GM12878 (cell line): Measurements from ENCODE around the gene EPHB1. TPM values are rescaled to one million over a fixed set of nuclear protein-coding genes. Genes with fewer than 3 reads are reported as not detected.

ENCODE experiments used
- ATAC-seq: fragments of 200-7000 bp; cut with Tn5 transposase; 3 replicates; pipeline ENCODE4 v1.9.1; 2020; ENCODE audit warnings: mild to moderate bottlenecking, moderate library complexity
- BruUV-seq: library from RNA; stranded (reverse); fragments of 400-500 nt; replicated peaks from 2 replicates; lab custom pipeline; 2021; lab: Mats Ljungman, UMichigan
- CTCF ChIA-PET: fragments of 300-600 bp; sonication (Branson Sonifier 250); formaldehyde crosslinking; extraction: SDS; loops from one replicate; lab custom pipeline; 2021; ENCODE audit warnings: inconsistent platforms; lab: Yijun Ruan, JAX
- POLR2A ChIA-PET: fragments of 350-600 bp; formaldehyde crosslinking; extraction: SDS; loops from one replicate; lab custom pipeline; 2021; ENCODE audit warnings: inconsistent platforms; lab: Charles Lee
- RAD21 ChIA-PET: fragments of 300-600 bp; sonication (Branson Sonifier 250); formaldehyde crosslinking; loops from one replicate; lab custom pipeline; 2023; ENCODE audit warnings: antibody characterized with exemption; ENCODE audit not compliant: unreplicated experiment; lab: Charles Lee
- SMC1A ChIA-PET: fragments of 300-600 bp; sonication (Branson Sonifier 250); formaldehyde crosslinking; loops from one replicate; lab custom pipeline; 2023; ENCODE audit not compliant: unreplicated experiment, uncharacterized antibody; lab: Charles Lee
- DNase-seq: peaks from one replicate; pipeline ENCODE4 v3.0.0-alpha.2; 2011; ENCODE audit warnings: low read depth, low spot score
- FAIRE-seq: peaks from 3 replicates; lab custom pipeline; 2011; peaks lifted over from hg19 to GRCh38; lab: Jason Lieb, UNC
- H2AFZ ChIP-seq: 2 replicates; pipeline ENCODE4 v1.6.0; 2011; ENCODE audit warnings: low read depth, low read length, control low read depth; ENCODE audit not compliant: control insufficient read depth
- H3K27ac ChIP-seq: 2 replicates; pipeline ENCODE4 v1.5.1; 2011; ENCODE audit warnings: control low read depth; ENCODE audit not compliant: control insufficient read depth, insufficient read depth
- H3K27me3 ChIP-seq, 2 experiments: replicated peaks in 1 of 2; 2 replicates each; pipeline versions ENCODE4 v1.6.0 to v1.6.1; 2011; ENCODE audit warnings: low read length in 1 of 2; ENCODE audit not compliant: control insufficient read depth in 2 of 2, insufficient read depth in 2 of 2
- H3K36me3 ChIP-seq, 2 experiments: 2 replicates each; pipeline ENCODE4 v1.5.1; 2011; ENCODE audit warnings: low read length in 1 of 2; ENCODE audit not compliant: control insufficient read depth in 2 of 2, insufficient read depth in 2 of 2
- H3K4me1 ChIP-seq: 2 replicates; pipeline ENCODE4 v1.6.1; 2011; ENCODE audit warnings: mild to moderate bottlenecking, low read length, moderate library complexity, mixed read lengths; ENCODE audit not compliant: control insufficient read depth, insufficient read depth
- H3K4me2 ChIP-seq: 2 replicates; pipeline ENCODE4 v1.6.0; 2011; ENCODE audit warnings: control low read depth; ENCODE audit not compliant: control insufficient read depth, insufficient read depth
- H3K4me3 ChIP-seq: fragments of 200-600 bp; sonication (generic); 2 replicates; pipeline ENCODE4 v1.5.1; 2016
- H3K79me2 ChIP-seq: 2 replicates; pipeline ENCODE4 v1.6.0; 2011; ENCODE audit warnings: low read length; ENCODE audit not compliant: control insufficient read depth, insufficient read depth
- H3K9ac ChIP-seq: 2 replicates; pipeline ENCODE4 v1.8.0; 2011; ENCODE audit warnings: low read length, control low read depth, mixed read lengths; ENCODE audit not compliant: control insufficient read depth, insufficient read depth
- H3K9me3 ChIP-seq: replicated peaks from 3 replicates; pipeline ENCODE4 v1.5.1; 2011; ENCODE audit warnings: mild to moderate bottlenecking, low read length; ENCODE audit not compliant: control insufficient read depth, insufficient read depth
- H4K20me1 ChIP-seq: 2 replicates; pipeline ENCODE4 v1.6.0; 2011; ENCODE audit not compliant: control insufficient read depth, insufficient read depth
- ASH2L ChIP-seq: fragments of 300-600, 200-600 bp; sonication (generic); IDR thresholded peaks from 2 replicates; pipeline ENCODE4 v1.6.1; 2017; ENCODE audit warnings: low read depth, mild to moderate bottlenecking, borderline replicate concordance
- BHLHE40 ChIP-seq, 2 experiments: fragments of 450-650 bp in 1 of 2; IDR thresholded peaks; 2 replicates each; pipeline ENCODE4 v1.6.1; 2011 to 2017; ENCODE audit warnings: low read depth in 2 of 2, borderline replicate concordance in 1 of 2, improper control_type of control experiment in 1 of 2, low read length in 1 of 2, mild to moderate bottlenecking in 1 of 2
- BRCA1 ChIP-seq: IDR thresholded peaks from 2 replicates; pipeline ENCODE4 v1.6.1; 2011; ENCODE audit warnings: low read depth, low read length, improper control_type of control experiment
- CHD2 ChIP-seq: IDR thresholded peaks from 2 replicates; pipeline ENCODE4 v1.6.1; 2011; ENCODE audit warnings: low read depth, low read length, improper control_type of control experiment, borderline replicate concordance
- CHD4 ChIP-seq: fragments of 200-600 bp; sonication (generic); IDR thresholded peaks from 2 replicates; pipeline ENCODE4 v1.6.1; 2016; ENCODE audit warnings: mild to moderate bottlenecking
- FOS ChIP-seq: IDR thresholded peaks from 3 replicates; pipeline ENCODE4 v1.6.1; 2011; ENCODE audit warnings: borderline replicate concordance; ENCODE audit not compliant: insufficient read length; ENCODE audit errors: extremely low read depth
- IRF3 ChIP-seq: fragments of 450-650 bp; IDR thresholded peaks from 2 replicates; pipeline ENCODE4 v1.6.1; 2014; ENCODE audit warnings: mild to moderate bottlenecking
- MLLT1 ChIP-seq: fragments of 450-650 bp; IDR thresholded peaks from 2 replicates; pipeline ENCODE4 v1.6.1; 2016; ENCODE audit warnings: mild to moderate bottlenecking
- MYC ChIP-seq: IDR thresholded peaks from 2 replicates; pipeline ENCODE4 v1.6.1; 2011; ENCODE audit warnings: mild to moderate bottlenecking, low read length, moderate library complexity, inconsistent platforms; ENCODE audit not compliant: insufficient read depth, insufficient replicate concordance, insufficient read length, severe bottlenecking
- NR2C1 ChIP-seq: fragments of 450-650 bp; IDR thresholded peaks from 2 replicates; pipeline ENCODE4 v1.6.1; 2017; ENCODE audit warnings: antibody characterized with exemption, mild to moderate bottlenecking, moderate library complexity
- SREBF2 ChIP-seq: IDR thresholded peaks from 2 replicates; pipeline ENCODE4 v1.6.1; 2012; ENCODE audit warnings: mild to moderate bottlenecking, low read length
- USF1 ChIP-seq: IDR thresholded peaks from 2 replicates; pipeline ENCODE4 v1.6.1; 2011; ENCODE audit warnings: borderline replicate concordance, low read depth, mild to moderate bottlenecking, moderate library complexity, mixed read lengths, low read length; ENCODE audit not compliant: insufficient read depth; ENCODE audit errors: extremely low read length
- ZBTB4 ChIP-seq: fragments of 450-650 bp; formaldehyde crosslinking; IDR thresholded peaks from 2 replicates; pipeline ENCODE4 v1.4.0; 2022; ENCODE audit warnings: mild to moderate bottlenecking, moderate library complexity
- ZNF217 ChIP-seq: fragments of 450-650 bp; IDR thresholded peaks from 2 replicates; pipeline ENCODE4 v1.6.1; 2017; ENCODE audit warnings: antibody characterized with exemption, mild to moderate bottlenecking
- WGBS: methylation state at CpG from one replicate; pipeline ENCODE4 v1.1.6; 2016; ENCODE audit warnings: low lambda C conversion rate; ENCODE audit not compliant: insufficient replicate concordance, insufficient coverage; ENCODE audit errors: missing lambda C conversion rate; 5-methylcytosine and 5-hydroxymethylcytosine counted together
- in situ Hi-C: fragments of 300-500 bp; cut with MboI; formaldehyde crosslinking; loops from 9 replicates; pipeline ENCODE4 v1.14.3; 2018; ENCODE audit warnings: mixed read lengths
- intact Hi-C: fragments of 100-400 bp; cut with micrococcal nuclease; formaldehyde crosslinking; loops from one replicate; pipeline ENCODE4 v1.14.2; 2022; ENCODE audit not compliant: unreplicated experiment
- polyA plus RNA-seq, 11 experiments: library from polyadenylated mRNA; depleted of rRNA in 4 of 11; unstranded in 6 of 11; stranded (reverse) in 5 of 11; fragments of >200 nt; fragmentation: Nextera tagmentation in 4 of 11; fragmentation: Illumina TruSeq in 1 of 11; extraction: Ambion mirVana in 4 of 11; extraction: Trizol in 1 of 11; gene quantifications; 1 replicate in 1 of 11; 2 replicates in 10 of 11; pipeline versions ENCODE4 v1.2.1 to v1.2.3, GENCODE V29; 2011 to 2016; ENCODE audit warnings: inconsistent platforms in 2 of 11, missing spikeins in 2 of 11, low read depth in 1 of 11
- total RNA-seq, 4 experiments: library from RNA; depleted of rRNA in 3 of 4; stranded (reverse); fragments of >200 nt in 3 of 4; fragmentation: Illumina TruSeq in 1 of 4; extraction: Trizol in 1 of 4; gene quantifications; 2 replicates each; pipeline versions ENCODE4 v1.2.1 to v1.2.3, GENCODE V29; 2013 to 2021

Gene EPHB1
- total and polyA plus RNA-seq, 10 of the 15 experiments (the other 5 are each of a cell fraction or from before 2014, with no cell fraction given) = 0.33 to 23.8 (median 1.2) TPM

GRCh38 chr3:135214400-135214799 is 419.3 kb downstream of the EPHB1 start:
- ATAC-seq (no peak), DNase-seq (no peak), FAIRE-seq (no peak)
- BruUV-seq = no TSS peak
- peaks cover 0 to 9% of the 10 kb centered on the region in 2 experiments; a peak in 1 of 4 replicates for H3K36me3 ChIP-seq
- no peaks in the 10 kb centered on the region for H3K27me3 ChIP-seq
- H3K9ac ChIP-seq = no peak overlapping the region
- H3K79me2 ChIP-seq = no peaks in the 10 kb centered on the region
- intact Hi-C loops = no loop called here
- in situ Hi-C loops = no loop called here
- CTCF ChIA-PET = interaction anchor here (1.4 to 2.0 kb wide), 2 partner anchors 11 to 26 kb away, joined by 3 to 8 read pairs; no protein-coding TSS in a partner anchor
- no peak overlapping the region for H3K4me3 ChIP-seq
- H3K27ac ChIP-seq = no peak overlapping the region
- RAD21 ChIA-PET = no interaction called here
- H2AFZ ChIP-seq = no peak overlapping the region
- H3K4me2 ChIP-seq = no peak overlapping the region
- SMC1A ChIA-PET = interaction anchor here (0.6 kb wide), 1 partner anchor 224 kb away, joined by 5 read pairs; no protein-coding TSS in a partner anchor
- WGBS = 30% methylated on average over 5 of the region's 5 CpGs
- H3K4me1 ChIP-seq = 0 out of 2 replicates have a peak, but pooled peaks cover 4% of the 10 kb centered on the region
- H3K9me3 ChIP-seq = no peaks in the 10 kb centered on the region; the same call in 2 of the 3 replicates
- POLR2A ChIA-PET = interaction anchor here (0.9 kb wide), 1 partner anchor 327 kb away, joined by 3 read pairs; no protein-coding TSS in a partner anchor
- TF ChIP-seq FOS (no peak), BHLHE40 (IDR thresholded peaks at IDR 0.05; ENCODE audit: borderline replicate concordance in 1 of 2, low read depth in 2 of 2, low read length in 1 of 2) (no peak), ZBTB4 (CRISPR knock-in tag) (no peak), MLLT1 (no peak), CHD4 (no peak), USF1 (no peak), ASH2L (no peak), IRF3 (no peak), CHD2 (no peak), SREBF2 (no peak), ZNF217 (no peak), MYC (no peak), NR2C1 (no peak), BRCA1 (no peak)
- no peaks in the 10 kb centered on the region for H4K20me1 ChIP-seq
